ENCODE data around the gene CWC15. TPM values are rescaled to one million over a fixed set of nuclear protein-coding genes. Genes with fewer than 3 reads are reported as not detected.
"Not testable (repeated sequence)": the region's sequence is repeated elsewhere in the genome, so short reads cannot be mapped to it uniquely, and the experiment has no call there.

CWC15 gene
- total RNA-seq, 4 donors from 2014 or later, result 32.9 to 54.8 (median 44.1) TPM

- H3K9me3 ChIP-seq, result no peaks in the 10 kb centered on the region
- H3K4me3 ChIP-seq, result no peak overlapping the region
- ATAC-seq, result no peak
- 83% methylated on average over 4 to 5 of the region's 5 CpGs for WGBS, 2 donors (ENCODE audit: low coverage in 1 of 2)
- peaks cover 10 to 42% (median 22%) of the 10 kb centered on the region in 3 donors for H3K4me1 ChIP-seq
- TF ChIP-seq EP300 (IDR thresholded peaks at IDR 0.05) (no peak), POLR2AphosphoS5 (IDR thresholded peaks at IDR 0.05) (no peak), POLR2A (IDR thresholded peaks at IDR 0.05) (no peak), CTCF (IDR thresholded peaks at IDR 0.05) (no peak)
- no peak overlapping the region for H3K27ac ChIP-seq
- no peaks in the 10 kb centered on the region for H3K36me3 ChIP-seq
- H3K27me3 ChIP-seq, result no peaks in the 10 kb centered on the region
Measured at GRCh38 chr11:94922321-94923003, 50.9 kb downstream of the CWC15 start.

- no peak overlapping the region for H3K27ac ChIP-seq
- peaks cover 2 to 21% (median 7%) of the 10 kb centered on the region in 3 donors for H3K4me1 ChIP-seq
- no peaks in the 10 kb centered on the region for H3K9me3 ChIP-seq
- no peak for ATAC-seq
- no peaks in the 10 kb centered on the region for H3K27me3 ChIP-seq
- H3K4me3 ChIP-seq, result no peak overlapping the region
- TF ChIP-seq POLR2AphosphoS5 (IDR thresholded peaks at IDR 0.05), result no peak
- TF ChIP-seq POLR2A (IDR thresholded peaks at IDR 0.05), result no peak
- TF ChIP-seq CTCF (IDR thresholded peaks at IDR 0.05), result no peak
- TF ChIP-seq EP300 (IDR thresholded peaks at IDR 0.05), result no peak
- H3K36me3 ChIP-seq, result no peaks in the 10 kb centered on the region
Measured at GRCh38 chr11:94920311-94920710, 53.0 kb downstream of the CWC15 start.

GRCh38 chr11:94913718-94914394, 59.5 kb downstream of the CWC15 start:
- not testable (repeated sequence) for H3K27me3 ChIP-seq, H3K27ac ChIP-seq, H3K36me3 ChIP-seq, H3K9me3 ChIP-seq, H3K4me1 ChIP-seq, ATAC-seq, H3K4me3 ChIP-seq
- WGBS, 2 donors (ENCODE audit: low coverage in 1 of 2), result 86% methylated on average over 1 of the region's 2 CpGs; no CpG with 5 or more reads in 1 of the 2 donors

GRCh38 chr11:94912806-94913205, 60.5 kb downstream of the CWC15 start:
- whole genome bisulfite sequencing, 2 donors (ENCODE audit: low coverage in 1 of 2), result 100% methylated on average over 4 of the region's 9 CpGs; no CpG with 5 or more reads in 1 of the 2 donors
- Histone ChIP-seq H3K4me3 (no peak overlapping the region), H3K36me3 (peaks cover 0 to 8% of the 10 kb centered on the region in 2 donors), H3K27ac (no peak overlapping the region), H3K9me3 (no peaks in the 10 kb centered on the region), H3K4me1 (no peaks in the 10 kb centered on the region), H3K27me3 (no peaks in the 10 kb centered on the region)
- ATAC-seq, result no peak
- TF ChIP-seq POLR2AphosphoS5 (IDR thresholded peaks at IDR 0.05) (no peak), POLR2A (IDR thresholded peaks at IDR 0.05) (no peak), EP300 (IDR thresholded peaks at IDR 0.05) (no peak), CTCF (IDR thresholded peaks at IDR 0.05) (no peak)

Other genes with a start within 250 kb of the CWC15 start
- gene AMOTL1, start 205.2 kb downstream of the CWC15 start, total RNA-seq, result 100 to 1,000 TPM; 136 to 215 (median 176) TPM
- under 1 TPM; 0.67 to 0.89 (median 0.79) TPM for gene KDM4D, start 153 bp upstream of the CWC15 start, total RNA-seq
- gene KDM4E, start 51.7 kb upstream of the CWC15 start, total RNA-seq, result not detected
- gene KDM4F, start 75.9 kb upstream of the CWC15 start, total RNA-seq, result under 1 TPM in 1 of 4 donors, not detected in 3; 0.15 TPM
- 10 to 100 TPM; 28.6 to 34.9 (median 33.0) TPM for gene SRSF8, start 93.4 kb upstream of the CWC15 start, total RNA-seq
- gene ENDOD1, start 116.3 kb upstream of the CWC15 start, total RNA-seq, result 10 to 100 TPM; 34.6 to 68.3 (median 54.6) TPM

Data from gastroesophageal sphincter (tissue), 4 donors.